Neural cell (in vitro differentiated cells): ENCODE results near the gene RAB17. TPM values are rescaled to one million over a fixed set of nuclear protein-coding genes. Genes with fewer than 3 reads are reported as not detected.

ENCODE experiments used
- H2AFZ ChIP-seq: fragments of 200-600, 300-800 bp; sonication (generic), shearing (Covaris generic); 2 replicates; pipeline ENCODE4 v1.6.0; 2014; ENCODE audit warnings: low read depth, mild to moderate bottlenecking, antibody characterized with exemption, low read length, moderate library complexity
- H3F3A ChIP-seq: fragments of 200-600 bp; shearing (Covaris generic); 2 replicates; pipeline ENCODE4 v1.6.1; 2016; ENCODE audit warnings: mild to moderate bottlenecking, moderate library complexity, mixed read lengths, antibody characterized with exemption, low read length; ENCODE audit not compliant: insufficient read depth, poor library complexity, severe bottlenecking
- H3K27ac ChIP-seq: fragments of 200-600, 300-800 bp; sonication (generic), shearing (Covaris generic); 2 replicates; pipeline ENCODE4 v1.5.1; 2014; ENCODE audit warnings: mild to moderate bottlenecking, low read length, moderate library complexity
- H3K27me3 ChIP-seq: fragments of 300-800, 200-600 bp; sonication (generic), shearing (Covaris generic); 2 replicates; pipeline ENCODE4 v1.6.0; 2014; ENCODE audit warnings: mild to moderate bottlenecking, low read depth, low read length, moderate library complexity; ENCODE audit not compliant: insufficient read depth
- H3K36me3 ChIP-seq: fragments of 300-800, 200-600 bp; sonication (generic), shearing (Covaris generic); 2 replicates; pipeline ENCODE4 v1.5.1; 2014; ENCODE audit warnings: mild to moderate bottlenecking, antibody characterized with exemption, low read length, moderate library complexity; ENCODE audit not compliant: insufficient read depth
- H3K4me2 ChIP-seq: fragments of 300-800, 200-600 bp; sonication (generic), shearing (Covaris generic); 2 replicates; pipeline ENCODE4 v1.6.0; 2014; ENCODE audit warnings: mild to moderate bottlenecking, low read length
- H3K4me3 ChIP-seq: fragments of 300-800, 200-600 bp; sonication (generic), shearing (Covaris generic); 2 replicates; pipeline ENCODE4 v1.5.1; 2014; ENCODE audit warnings: mild to moderate bottlenecking, low read length, moderate library complexity
- H3K79me2 ChIP-seq: fragments of 200-600 bp; shearing (Covaris generic); replicated peaks from 2 replicates; pipeline ENCODE4 v1.6.0; 2014; ENCODE audit warnings: mild to moderate bottlenecking, low read length, moderate library complexity; ENCODE audit not compliant: insufficient read depth
- H3K9ac ChIP-seq: fragments of 300-800, 200-600 bp; sonication (generic), shearing (Covaris generic); 2 replicates; pipeline ENCODE4 v1.6.1; 2016; ENCODE audit warnings: mild to moderate bottlenecking, low read length, mixed read lengths
- H3K9me2 ChIP-seq: fragments of 200-600 bp; shearing (Covaris generic); 2 replicates; pipeline ENCODE4 v1.6.1; 2016; ENCODE audit warnings: mild to moderate bottlenecking, low read length, mixed read lengths; ENCODE audit not compliant: insufficient read depth
- H3K9me3 ChIP-seq: fragments of 200-600, 300-800 bp; sonication (generic), shearing (Covaris generic); 2 replicates; pipeline ENCODE4 v1.6.1; 2016; ENCODE audit warnings: mild to moderate bottlenecking, mixed run types, low read length, moderate library complexity, mixed read lengths
- H4K20me1 ChIP-seq: fragments of 200-600 bp; shearing (Covaris generic); 2 replicates; pipeline ENCODE4 v1.6.1; 2016; ENCODE audit warnings: mild to moderate bottlenecking, mixed run types; ENCODE audit not compliant: insufficient read depth
- CTCF ChIP-seq: fragments of 450-650 bp; IDR thresholded peaks from 2 replicates; pipeline ENCODE4 v1.5.1; 2014; ENCODE audit warnings: antibody characterized with exemption, mild to moderate bottlenecking, moderate library complexity; ENCODE audit not compliant: poor library complexity, severe bottlenecking
- EP300 ChIP-seq: fragments of 450-650 bp; conservative IDR thresholded peaks from 2 replicates; pipeline ENCODE4 v1.6.1; 2014; ENCODE audit warnings: antibody characterized with exemption, mild to moderate bottlenecking, moderate library complexity; ENCODE audit not compliant: poor library complexity, severe bottlenecking
- EZH2 ChIP-seq: fragments of 200-600, 300-800 bp; shearing (Covaris generic), sonication (generic); IDR thresholded peaks from 2 replicates; pipeline ENCODE4 v1.6.1; 2014; ENCODE audit warnings: antibody characterized with exemption, low read length, borderline replicate concordance, mild to moderate bottlenecking; ENCODE audit not compliant: insufficient read depth, poor library complexity, severe bottlenecking
- MXI1 ChIP-seq: fragments of 450-650 bp; conservative IDR thresholded peaks from 2 replicates; pipeline ENCODE4 v1.6.1; 2014; ENCODE audit warnings: antibody characterized with exemption, mild to moderate bottlenecking; ENCODE audit not compliant: poor library complexity, severe bottlenecking
- POLR2AphosphoS5 ChIP-seq: IDR thresholded peaks from 2 replicates; pipeline ENCODE4 v1.6.1; 2012
- RAD21 ChIP-seq: fragments of 450-650 bp; conservative IDR thresholded peaks from 2 replicates; pipeline ENCODE4 v1.6.1; 2014; ENCODE audit warnings: antibody characterized with exemption, mild to moderate bottlenecking, moderate library complexity
- REST ChIP-seq: IDR thresholded peaks from 2 replicates; pipeline ENCODE4 v1.6.1; 2012; ENCODE audit warnings: borderline replicate concordance
- SMC3 ChIP-seq: fragments of 450-650 bp; conservative IDR thresholded peaks from 2 replicates; pipeline ENCODE4 v1.6.1; 2014; ENCODE audit warnings: antibody characterized with exemption, mild to moderate bottlenecking, moderate library complexity; ENCODE audit not compliant: poor library complexity
- TAF1 ChIP-seq: IDR thresholded peaks from 2 replicates; pipeline ENCODE4 v1.6.1; 2012; ENCODE audit warnings: low read depth
- polyA plus RNA-seq: library from polyadenylated mRNA; depleted of rRNA; stranded (reverse); fragments of >200 nt; gene quantifications from 2 replicates; pipeline ENCODE4 v1.2.3, GENCODE V29; 2014

The RAB17 gene
- polyA plus RNA-seq, 1 donor from 2014 or later, result not detected

- Histone ChIP-seq H3K27me3 (no peaks in the 10 kb centered on the region), H3K9me3 (no peaks in the 10 kb centered on the region), H3K27ac (no peak overlapping the region), H3F3A (no peaks in the 10 kb centered on the region), H3K4me3 (no peak overlapping the region), H3K36me3 (no peaks in the 10 kb centered on the region), H4K20me1 (no peaks in the 10 kb centered on the region), H3K4me2 (no peak overlapping the region), H3K9ac (no peak overlapping the region), H2AFZ (no peak overlapping the region), H3K79me2 (no peaks in the 10 kb centered on the region), H3K9me2 (no peaks in the 10 kb centered on the region)
- TF ChIP-seq POLR2AphosphoS5 (no peak), EP300 (no peak), TAF1 (no peak), EZH2 (no peak)
These were observed 24.6 kb downstream of the RAB17 start for GRCh38 chr2:237565974-237566373.

- Histone ChIP-seq H4K20me1 (no peaks in the 10 kb centered on the region), H3K4me3 (no peak overlapping the region), H3K27me3 (no peaks in the 10 kb centered on the region), H2AFZ (no peak overlapping the region), H3F3A (no peaks in the 10 kb centered on the region), H3K27ac (no peak overlapping the region), H3K9ac (no peak overlapping the region), H3K36me3 (no peaks in the 10 kb centered on the region), H3K79me2 (no peaks in the 10 kb centered on the region), H3K9me3 (no peaks in the 10 kb centered on the region), H3K4me2 (no peak overlapping the region), H3K9me2 (no peaks in the 10 kb centered on the region)
- TF ChIP-seq MXI1, result no peak
- TF ChIP-seq RAD21, result no peak
- TF ChIP-seq EZH2, result no peak
- no peak for TF ChIP-seq CTCF
- no peak for TF ChIP-seq EP300
- TF ChIP-seq POLR2AphosphoS5, result no peak
- TF ChIP-seq TAF1, result no peak
- no peak for TF ChIP-seq REST
- no peak for TF ChIP-seq SMC3
These were observed 25.9 kb downstream of the RAB17 start for GRCh38 chr2:237564526-237565131.
